IMR-90 (cell line): ENCODE results near the gene CAMKMT. TPM values are rescaled to one million over a fixed set of nuclear protein-coding genes. Genes with fewer than 3 reads are reported as not detected.

ENCODE experiments used
- ATAC-seq: fragments of 200-7000 bp; cut with Tn5 transposase; 2 replicates; pipeline ENCODE4 v1.9.1; 2020; ENCODE audit warnings: low read depth, mild to moderate bottlenecking, moderate library complexity
- BruUV-seq: library from RNA; stranded (reverse); fragments of 400-500 nt; replicated peaks from 2 replicates; lab custom pipeline; 2021; lab: Mats Ljungman, UMichigan
- CTCF ChIA-PET: fragments of 300-600 bp; formaldehyde crosslinking; extraction: SDS; loops from one replicate; lab custom pipeline; 2021; ENCODE audit warnings: antibody characterized with exemption; lab: Yijun Ruan, JAX
- POLR2A ChIA-PET: fragments of 300-600 bp; sonication (Branson Sonifier 250); formaldehyde crosslinking; loops from one replicate; lab custom pipeline; 2022; ENCODE audit warnings: antibody characterized with exemption; ENCODE audit not compliant: unreplicated experiment; lab: Charles Lee
- DNase-seq: peaks from one replicate; pipeline ENCODE4 v3.0.0; 2013
- H2AFZ ChIP-seq: replicated peaks from 2 replicates; pipeline ENCODE3; 2013; ENCODE audit warnings: low read length, mild to moderate bottlenecking; ENCODE audit not compliant: poor library complexity
- H2AK5ac ChIP-seq: 2 replicates; pipeline ENCODE4 v1.6.1; 2013; ENCODE audit warnings: low read depth, low read length, inconsistent platforms
- H2AK9ac ChIP-seq: replicated peaks from 2 replicates; pipeline ENCODE3; 2013; ENCODE audit warnings: mild to moderate bottlenecking, low read depth, low read length, moderate library complexity; ENCODE audit not compliant: poor library complexity
- H2BK120ac ChIP-seq: 2 replicates; pipeline ENCODE4 v1.6.1; 2013; ENCODE audit warnings: low read depth, low read length, inconsistent platforms
- H2BK15ac ChIP-seq: 3 replicates; pipeline ENCODE4 v1.6.1; 2013; ENCODE audit warnings: low read depth, low read length, inconsistent platforms
- H2BK20ac ChIP-seq: 2 replicates; pipeline ENCODE4 v1.6.1; 2013; ENCODE audit warnings: low read depth, mild to moderate bottlenecking, inconsistent platforms, low read length, moderate library complexity
- H2BK5ac ChIP-seq: 2 replicates; pipeline ENCODE4 v1.6.1; 2013; ENCODE audit warnings: mild to moderate bottlenecking, low read depth, low read length, inconsistent platforms; ENCODE audit not compliant: poor library complexity, severe bottlenecking
- H3K14ac ChIP-seq: replicated peaks from 2 replicates; pipeline ENCODE4 v1.6.1; 2013; ENCODE audit warnings: low read depth, low read length, inconsistent platforms
- H3K18ac ChIP-seq: 2 replicates; pipeline ENCODE4 v1.6.1; 2013; ENCODE audit warnings: low read depth, low read length, control low read depth
- H3K23ac ChIP-seq: 2 replicates; pipeline ENCODE4 v1.6.1; 2013; ENCODE audit warnings: low read depth, low read length, inconsistent platforms
- H3K27ac ChIP-seq: 2 replicates; pipeline ENCODE4 v1.5.1; 2013; ENCODE audit warnings: mild to moderate bottlenecking, control low read depth, low read length; ENCODE audit not compliant: insufficient read depth
- H3K27me3 ChIP-seq: 2 replicates; pipeline ENCODE4 v1.6.1; 2013; ENCODE audit warnings: low read length; ENCODE audit not compliant: control insufficient read depth, insufficient read depth
- H3K36me3 ChIP-seq: 2 replicates; pipeline ENCODE4 v1.6.1; 2013; ENCODE audit warnings: low read length, mixed read lengths; ENCODE audit not compliant: control insufficient read depth, insufficient read depth
- H3K4ac ChIP-seq: 2 replicates; pipeline ENCODE4 v1.6.1; 2013; ENCODE audit warnings: low read depth, low read length, inconsistent platforms
- H3K4me1 ChIP-seq: 2 replicates; pipeline ENCODE4 v1.6.1; 2013; ENCODE audit warnings: low read length, mixed read lengths; ENCODE audit not compliant: control insufficient read depth, insufficient read depth
- H3K4me2 ChIP-seq: 2 replicates; pipeline ENCODE4 v1.6.1; 2013; ENCODE audit warnings: low read depth, mild to moderate bottlenecking, control low read depth, low read length, moderate library complexity
- H3K4me3 ChIP-seq: 2 replicates; pipeline ENCODE4 v1.5.1; 2013; ENCODE audit warnings: low read depth, mild to moderate bottlenecking, control low read depth, low read length, moderate library complexity; ENCODE audit not compliant: insufficient read depth
- H3K56ac ChIP-seq: 2 replicates; pipeline ENCODE4 v1.6.1; 2013; ENCODE audit warnings: low read length, inconsistent platforms; ENCODE audit not compliant: insufficient read depth; ENCODE audit errors: extremely low read depth
- H3K79me1 ChIP-seq, 2 experiments: 2 replicates each; pipeline ENCODE4 v1.6.1; 2013; ENCODE audit warnings: low read length in 2 of 2, inconsistent platforms in 1 of 2, low read depth in 1 of 2
- H3K9ac ChIP-seq: 2 replicates; pipeline ENCODE4 v1.6.1; 2013; ENCODE audit warnings: low read depth, low read length, control low read depth
- H3K9me1 ChIP-seq: 2 replicates; pipeline ENCODE4 v1.6.1; 2013; ENCODE audit warnings: low read length, inconsistent platforms; ENCODE audit not compliant: insufficient read depth
- H3K9me3 ChIP-seq: 2 replicates; pipeline ENCODE4 v1.6.1; 2013; ENCODE audit warnings: low read length; ENCODE audit not compliant: control insufficient read depth, insufficient read depth
- H4K20me1 ChIP-seq: 2 replicates; pipeline ENCODE4 v1.6.1; 2013; ENCODE audit warnings: low read length, inconsistent platforms; ENCODE audit not compliant: insufficient read depth
- H4K5ac ChIP-seq: 2 replicates; pipeline ENCODE4 v1.6.1; 2013; ENCODE audit warnings: mild to moderate bottlenecking, low read depth, low read length, control low read depth
- H4K8ac ChIP-seq, 2 experiments: 2 replicates each; pipeline ENCODE4 v1.6.1; 2013; ENCODE audit warnings: low read depth in 2 of 2, low read length in 2 of 2, control low read depth in 1 of 2, inconsistent platforms in 1 of 2
- H4K91ac ChIP-seq: 2 replicates; pipeline ENCODE4 v1.6.1; 2013; ENCODE audit warnings: low read depth, low read length, inconsistent platforms; ENCODE audit not compliant: insufficient read depth
- CHD1 ChIP-seq: IDR thresholded peaks from 2 replicates; pipeline ENCODE4 v1.6.1; 2012; ENCODE audit warnings: low read depth, low read length, improper control_type of control experiment
- MAFK ChIP-seq: IDR thresholded peaks from 2 replicates; pipeline ENCODE4 v1.6.1; 2012; ENCODE audit warnings: low read depth, low read length, improper control_type of control experiment
- NFE2L2 ChIP-seq: fragments of 150-350 bp; IDR thresholded peaks from 2 replicates; pipeline ENCODE4 v1.6.1; 2016; ENCODE audit warnings: low read depth, mild to moderate bottlenecking, low read length
- POLR2A ChIP-seq: IDR thresholded peaks from 2 replicates; pipeline ENCODE4 v1.6.1; 2012; ENCODE audit warnings: mild to moderate bottlenecking, low read depth, low read length
- RAD21 ChIP-seq: IDR thresholded peaks from 2 replicates; pipeline ENCODE4 v1.6.1; 2012; ENCODE audit warnings: low read length, improper control_type of control experiment
- RCOR1 ChIP-seq: IDR thresholded peaks from 2 replicates; pipeline ENCODE4 v1.6.1; 2012; ENCODE audit warnings: mild to moderate bottlenecking, low read length, improper control_type of control experiment; ENCODE audit not compliant: insufficient replicate concordance
- RFX5 ChIP-seq: IDR thresholded peaks from 2 replicates; pipeline ENCODE4 v1.8.0; 2012; ENCODE audit warnings: low read depth, mild to moderate bottlenecking, low read length, moderate library complexity
- dilution Hi-C: fragments of 300-500 bp; cut with HindIII; formaldehyde crosslinking; loops from one replicate; pipeline ENCODE4 v1.14.3; 2018; ENCODE audit warnings: low sequenced_read_pairs; ENCODE audit not compliant: unreplicated experiment
- in situ Hi-C: fragments of 300-500 bp; cut with MboI; formaldehyde crosslinking; loops from 3 replicates; pipeline ENCODE4 v1.14.3; 2019; ENCODE audit warnings: low sequenced_read_pairs, inconsistent platforms, mixed read lengths
- intact Hi-C: fragments of 100-400 bp; cut with micrococcal nuclease; formaldehyde crosslinking; loops from 2 replicates; pipeline ENCODE4 v1.10.0; 2022
- polyA plus RNA-seq, 3 experiments: library from polyadenylated mRNA; depleted of rRNA; stranded (reverse); fragments of >200 nt; gene quantifications; 2 replicates each; pipeline ENCODE4 v1.2.3, GENCODE V29; 2012; ENCODE audit warnings: low replicate concordance in 1 of 3
- total RNA-seq: library from RNA; depleted of rRNA; stranded (reverse); fragments of >200 nt; gene quantifications from 2 replicates; pipeline ENCODE4 v1.2.3, GENCODE V29; 2012
- TF ChIP-seq, protein P1 (sequence below): fragments of 150-350 bp; IDR thresholded peaks from 2 replicates; pipeline ENCODE4 v1.6.1; 2016; ENCODE audit warnings: low read depth, mild to moderate bottlenecking, low read length, moderate library complexity, borderline replicate concordance
- TF ChIP-seq, protein P2 (sequence below): fragments of 150-350 bp; IDR thresholded peaks from 2 replicates; pipeline ENCODE4 v1.6.1; 2017; ENCODE audit warnings: mild to moderate bottlenecking, antibody characterized with exemption, low read length, low read depth

Gene CAMKMT
- total and polyA plus RNA-seq, 2 of the 4 experiments (the other 2 are of a cell fraction) = 4.4 to 6.8 TPM

DNA sequence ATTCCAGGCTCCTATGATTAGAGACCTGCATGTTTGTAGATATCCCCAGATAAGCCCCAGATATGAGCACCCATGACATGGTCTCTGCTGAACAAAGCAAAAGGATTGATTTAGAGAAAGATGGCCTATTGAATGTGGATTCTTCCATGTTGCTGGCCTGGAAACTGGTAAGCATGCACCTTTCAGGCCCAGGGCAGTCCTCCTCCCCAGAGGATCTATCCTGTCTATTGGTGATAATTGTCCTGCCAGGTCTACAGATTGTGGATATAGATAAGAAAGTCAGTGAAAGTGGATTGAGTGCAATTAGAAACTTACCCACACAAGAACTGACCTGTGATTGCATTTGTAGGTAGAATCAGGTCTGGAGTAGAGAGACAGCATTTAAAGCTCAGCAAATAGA is 322.8 kb downstream of the CAMKMT start:
- H3K14ac ChIP-seq = no peak overlapping the region
- no peak overlapping the region for H2AFZ ChIP-seq
- H3K4me2 ChIP-seq = no peak overlapping the region
- H3K27ac ChIP-seq = no peak overlapping the region
- H3K4ac ChIP-seq = no peak overlapping the region
- POLR2A ChIA-PET = no interaction called here
- no peak overlapping the region for H3K56ac ChIP-seq
- no peak overlapping the region for H2BK20ac ChIP-seq
- CTCF ChIA-PET = no interaction called here
- H2BK5ac ChIP-seq = no peak overlapping the region
- H3K9ac ChIP-seq = no peak overlapping the region
- no peaks in the 10 kb centered on the region for H3K36me3 ChIP-seq
- H3K4me1 ChIP-seq = peaks cover 3% of the 10 kb centered on the region; the same call in 1 of the 2 replicates
- no peak overlapping the region for H3K23ac ChIP-seq
- no peak overlapping the region for H2AK5ac ChIP-seq
- ATAC-seq = no peak
- no peak overlapping the region for H2AK9ac ChIP-seq
- no peak overlapping the region for H3K4me3 ChIP-seq
- H4K8ac ChIP-seq = no peak overlapping the region
- H4K91ac ChIP-seq = no peak overlapping the region
- H3K9me3 ChIP-seq = no peaks in the 10 kb centered on the region
- no peak for TF ChIP-seq RAD21
- TF ChIP-seq, protein P1, sequence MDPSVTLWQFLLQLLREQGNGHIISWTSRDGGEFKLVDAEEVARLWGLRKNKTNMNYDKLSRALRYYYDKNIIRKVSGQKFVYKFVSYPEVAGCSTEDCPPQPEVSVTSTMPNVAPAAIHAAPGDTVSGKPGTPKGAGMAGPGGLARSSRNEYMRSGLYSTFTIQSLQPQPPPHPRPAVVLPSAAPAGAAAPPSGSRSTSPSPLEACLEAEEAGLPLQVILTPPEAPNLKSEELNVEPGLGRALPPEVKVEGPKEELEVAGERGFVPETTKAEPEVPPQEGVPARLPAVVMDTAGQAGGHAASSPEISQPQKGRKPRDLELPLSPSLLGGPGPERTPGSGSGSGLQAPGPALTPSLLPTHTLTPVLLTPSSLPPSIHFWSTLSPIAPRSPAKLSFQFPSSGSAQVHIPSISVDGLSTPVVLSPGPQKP = no peak
- TF ChIP-seq, protein P2, sequence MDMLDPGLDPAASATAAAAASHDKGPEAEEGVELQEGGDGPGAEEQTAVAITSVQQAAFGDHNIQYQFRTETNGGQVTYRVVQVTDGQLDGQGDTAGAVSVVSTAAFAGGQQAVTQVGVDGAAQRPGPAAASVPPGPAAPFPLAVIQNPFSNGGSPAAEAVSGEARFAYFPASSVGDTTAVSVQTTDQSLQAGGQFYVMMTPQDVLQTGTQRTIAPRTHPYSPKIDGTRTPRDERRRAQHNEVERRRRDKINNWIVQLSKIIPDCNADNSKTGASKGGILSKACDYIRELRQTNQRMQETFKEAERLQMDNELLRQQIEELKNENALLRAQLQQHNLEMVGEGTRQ = no peak
- TF ChIP-seq RCOR1 = no peak
- no peak for TF ChIP-seq CHD1
- no peak for TF ChIP-seq MAFK
- no peak for TF ChIP-seq RFX5
- no peak for TF ChIP-seq POLR2A
- no peak for TF ChIP-seq NFE2L2
- no peak for DNase-seq
- H3K9me1 ChIP-seq = no peaks in the 10 kb centered on the region
- dilution Hi-C loops (no loop called here), in situ Hi-C loops (no loop called here), intact Hi-C loops (no loop called here)
- H4K5ac ChIP-seq = no peak overlapping the region
- no peaks in the 10 kb centered on the region for H3K79me1 ChIP-seq
- H2BK15ac ChIP-seq = no peak overlapping the region
- no peaks in the 10 kb centered on the region; the same call in 1 of the 2 replicates for H3K27me3 ChIP-seq
- H3K18ac ChIP-seq = no peak overlapping the region
- no peaks in the 10 kb centered on the region for H4K20me1 ChIP-seq
- no TSS peak for BruUV-seq
- H2BK120ac ChIP-seq = no peak overlapping the region
